Psoas muscle (tissue), 8 donors: Measurements from ENCODE around the gene ZSWIM9. TPM values are rescaled to one million over a fixed set of nuclear protein-coding genes. Genes with fewer than 3 reads are reported as not detected.

Experiments used
- ATAC-seq, 4 donors: fragments of 200-7000 bp; cut with Tn5 transposase; one replicate each; pipeline ENCODE4 v1.9.1; 2020; ENCODE audit warnings: moderate library complexity in 3 of 4, mild to moderate bottlenecking in 2 of 4
- DNase-seq, 2 donors: peaks; one replicate each; pipeline ENCODE4 v3.0.0-alpha.2; 2020
- H3K27ac ChIP-seq: fragments of 200-600 bp; one replicate; pipeline ENCODE4 v1.8.0; 2022
- H3K27me3 ChIP-seq, 3 donors: fragments of 200-600 bp in 1 of 3; one replicate each; pipeline versions ENCODE4 v1.6.1 to v1.8.0; 2013 to 2022; ENCODE audit warnings: low read length in 2 of 3, mild to moderate bottlenecking in 2 of 3, moderate library complexity in 1 of 3; ENCODE audit not compliant: insufficient read depth in 3 of 3
- H3K36me3 ChIP-seq, 2 donors: fragments of 200-600 bp in 1 of 2; one replicate each; pipeline versions ENCODE4 v1.6.1 to v1.8.0; 2013 to 2022; ENCODE audit warnings: low read depth in 1 of 2, mild to moderate bottlenecking in 1 of 2, moderate library complexity in 1 of 2; ENCODE audit not compliant: insufficient read depth in 1 of 2
- H3K4me1 ChIP-seq: fragments of 200-600 bp; one replicate; pipeline ENCODE4 v1.8.0; 2022
- H3K4me3 ChIP-seq: fragments of 200-600 bp; one replicate; pipeline ENCODE4 v1.8.0; 2022; ENCODE audit warnings: mild to moderate bottlenecking
- H3K9me3 ChIP-seq: fragments of 200-600 bp; one replicate; pipeline ENCODE4 v1.8.0; 2022
- WGBS, 3 donors: extraction: QIAGEN DNeasy Blood & Tissue Kit; methylation state at CpG; one replicate each; pipeline versions ENCODE4 v1.1.6 to v1.1.7; 2013; 5-methylcytosine and 5-hydroxymethylcytosine counted together
- intact Hi-C, 2 donors: fragments of 100-400 bp; cut with DNase I; formaldehyde crosslinking; loops; one replicate each; pipeline versions ENCODE4 v1.11.0 to v1.14.2; 2022
- polyA plus RNA-seq, 3 donors: library from polyadenylated mRNA; stranded (reverse); fragments of 200-250 nt; gene quantifications; one replicate each; pipeline ENCODE4 v1.2.3, GENCODE V29; 2013
- total RNA-seq, 4 donors: library from RNA; stranded (reverse); fragmentation: NEBNext Ultra II Directional in 2 of 4; extraction: Animal tissue kit (Norgen Biotek cat#: 25700) in 2 of 4; gene quantifications; one replicate each; pipeline versions ENCODE4 v1.2.1 to v1.2.4, GENCODE V29; 2021 to 2023
- TF ChIP-seq, protein P1 (sequence below): fragments of 200-600 bp; IDR thresholded peaks from one replicate; pipeline ENCODE4 v1.8.0; 2022; ENCODE audit warnings: antibody characterized with exemption
- donor health status: healthy with polysubstance abuse.
- donor health status: DM: no; HTN: no; CAD: no; lungs with moderate emphysema.
- donor health status: Bipolar disorder and iron deficiency.
- donor health status: healthy.
- donor health status: DM: yes; HTN: yes; CAD: no.
- donor health status: DM: no; HTN: no; CAD: no.
- donor health status: DM: no; HTN: no; CAD: no.
- donor health status: DM: yes; HTN: yes; CAD: no.

Gene ZSWIM9
- total and polyA plus RNA-seq, 7 donors, result 3.0 to 10.5 (median 5.2) TPM

DNA sequence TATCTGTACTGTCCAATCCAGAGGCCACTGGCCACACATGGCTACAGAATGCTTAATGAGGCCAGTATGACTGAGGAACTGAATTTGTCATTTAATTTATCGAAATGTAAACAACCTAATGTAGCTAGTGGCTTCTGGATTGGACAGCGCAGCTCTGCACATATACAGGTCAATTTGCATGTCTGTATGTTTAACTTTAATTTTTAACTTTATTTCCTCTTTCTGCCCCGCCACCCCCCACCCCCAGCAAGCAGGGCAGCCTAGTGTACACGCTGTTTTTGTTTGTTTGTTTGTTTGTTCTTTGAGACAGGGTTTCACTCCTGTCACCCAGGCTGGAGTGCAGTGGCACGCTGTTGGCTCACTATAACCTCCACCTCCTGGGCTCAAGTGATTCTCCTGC, 15.5 kb downstream of the ZSWIM9 start:
- WGBS, 3 donors, result 92 to 97% (median 95%) methylated on average over 5 of the region's 5 CpGs
- H3K4me1 ChIP-seq, result no peaks in the 10 kb centered on the region
- intact Hi-C loops, result no loop called here
- no peak for DNase-seq
- peaks cover 0 to 8% of the 10 kb centered on the region in 2 donors for H3K36me3 ChIP-seq
- ATAC-seq, result no peak
- no peaks in the 10 kb centered on the region for H3K27me3 ChIP-seq
- H3K9me3 ChIP-seq, result peaks cover 3% of the 10 kb centered on the region
- no peak overlapping the region for H3K4me3 ChIP-seq
- TF ChIP-seq, protein P1, sequence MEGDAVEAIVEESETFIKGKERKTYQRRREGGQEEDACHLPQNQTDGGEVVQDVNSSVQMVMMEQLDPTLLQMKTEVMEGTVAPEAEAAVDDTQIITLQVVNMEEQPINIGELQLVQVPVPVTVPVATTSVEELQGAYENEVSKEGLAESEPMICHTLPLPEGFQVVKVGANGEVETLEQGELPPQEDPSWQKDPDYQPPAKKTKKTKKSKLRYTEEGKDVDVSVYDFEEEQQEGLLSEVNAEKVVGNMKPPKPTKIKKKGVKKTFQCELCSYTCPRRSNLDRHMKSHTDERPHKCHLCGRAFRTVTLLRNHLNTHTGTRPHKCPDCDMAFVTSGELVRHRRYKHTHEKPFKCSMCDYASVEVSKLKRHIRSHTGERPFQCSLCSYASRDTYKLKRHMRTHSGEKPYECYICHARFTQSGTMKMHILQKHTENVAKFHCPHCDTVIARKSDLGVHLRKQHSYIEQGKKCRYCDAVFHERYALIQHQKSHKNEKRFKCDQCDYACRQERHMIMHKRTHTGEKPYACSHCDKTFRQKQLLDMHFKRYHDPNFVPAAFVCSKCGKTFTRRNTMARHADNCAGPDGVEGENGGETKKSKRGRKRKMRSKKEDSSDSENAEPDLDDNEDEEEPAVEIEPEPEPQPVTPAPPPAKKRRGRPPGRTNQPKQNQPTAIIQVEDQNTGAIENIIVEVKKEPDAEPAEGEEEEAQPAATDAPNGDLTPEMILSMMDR, result no peak
- H3K27ac ChIP-seq, result no peak overlapping the region

GRCh38 chr19:48186541-48186991, 16.1 kb downstream of the ZSWIM9 start:
- Histone ChIP-seq H3K4me1 (no peaks in the 10 kb centered on the region), H3K27ac (no peak overlapping the region), H3K4me3 (no peak overlapping the region), H3K9me3 (no peaks in the 10 kb centered on the region), H3K36me3 (peaks cover 0 to 8% of the 10 kb centered on the region in 2 donors), H3K27me3 (no peaks in the 10 kb centered on the region)
- TF ChIP-seq, protein P1, result no peak
- intact Hi-C loops, result no loop called here
- ATAC-seq (no peak), DNase-seq (no peak)
- WGBS, 3 donors, result 66 to 70% (median 67%) methylated on average over 8 of the region's 8 CpGs

- Histone ChIP-seq H3K27ac (no peak overlapping the region), H3K4me3 (no peak overlapping the region), H3K36me3 (no peaks in the 10 kb centered on the region), H3K27me3 (no peaks in the 10 kb centered on the region), H3K4me1 (no peaks in the 10 kb centered on the region), H3K9me3 (no peaks in the 10 kb centered on the region)
- TF ChIP-seq, protein P1, result no peak
- DNase-seq (no peak), ATAC-seq (peak in 2 of 4 donors; percentile 34 to 48)
- WGBS, 3 donors, result 64 to 69% (median 65%) methylated on average over 13 of the region's 13 CpGs
- intact Hi-C loops, result no loop called here
These were observed 19.9 kb downstream of the ZSWIM9 start for GRCh38 chr19:48190288-48190884.

DNA sequence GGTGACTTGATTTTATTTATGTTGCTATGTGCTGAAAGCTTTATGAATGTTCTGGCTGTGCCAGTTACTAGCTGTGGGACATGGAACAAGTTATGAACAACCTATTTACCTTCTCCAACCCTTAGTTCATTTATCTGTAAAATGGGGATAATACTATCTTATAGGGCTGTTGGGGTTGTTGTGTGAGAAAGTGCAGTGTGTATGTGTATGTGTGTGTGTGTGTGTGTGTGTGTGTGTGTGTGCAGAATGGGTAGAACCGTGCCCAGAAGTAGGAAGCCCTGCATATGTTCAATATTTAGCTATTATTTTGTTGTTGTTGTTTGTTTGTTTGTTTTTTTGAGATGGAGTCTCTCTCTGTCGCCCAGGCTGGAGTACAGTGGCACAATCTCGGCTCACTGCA, 20.4 kb downstream of the ZSWIM9 start:
- TF ChIP-seq, protein P1, result no peak
- intact Hi-C loops, result no loop called here
- 87 to 92% (median 92%) methylated on average over 3 of the region's 3 CpGs for WGBS, 3 donors

DNA sequence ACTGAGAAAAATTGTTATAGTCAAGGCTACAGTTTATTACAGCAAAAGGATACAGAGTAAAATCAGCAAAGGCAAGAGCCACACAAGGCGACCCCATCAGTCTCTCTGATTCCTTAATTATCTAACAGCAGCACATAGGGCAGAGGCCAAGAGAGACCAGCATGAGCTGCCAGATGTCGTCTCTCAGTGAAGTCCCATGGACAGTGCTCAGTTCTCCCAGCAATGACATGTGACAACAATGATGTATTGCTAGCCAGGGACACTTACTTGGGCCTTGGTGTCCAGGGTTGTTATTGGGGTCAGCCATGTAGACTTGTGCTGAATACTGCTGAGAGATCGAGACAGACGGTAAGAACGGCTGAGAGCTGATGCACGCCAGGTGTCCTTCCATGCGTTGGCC, 22.3 kb downstream of the ZSWIM9 start:
- 69 to 74% (median 69%) methylated on average over 7 of the region's 7 CpGs for WGBS, 3 donors
- intact Hi-C loops, result no loop called here
- Histone ChIP-seq H3K27ac (no peak overlapping the region), H3K9me3 (no peaks in the 10 kb centered on the region), H3K36me3 (no peaks in the 10 kb centered on the region), H3K4me3 (no peak overlapping the region), H3K4me1 (no peaks in the 10 kb centered on the region), H3K27me3 (peaks cover 0 to 2% (median 0%) of the 10 kb centered on the region in 3 donors)
- TF ChIP-seq, protein P1, result no peak
- DNase-seq (no peak), ATAC-seq (no peak)

More for the DNA sequence above, 20.4 kb downstream of the ZSWIM9 start:
- ATAC-seq, result no peak
- Histone ChIP-seq H3K27me3 (peaks cover 0 to 1% (median 0%) of the 10 kb centered on the region in 3 donors), H3K9me3 (no peaks in the 10 kb centered on the region), H3K4me3 (no peak overlapping the region), H3K27ac (no peak overlapping the region), H3K36me3 (no peaks in the 10 kb centered on the region), H3K4me1 (no peaks in the 10 kb centered on the region)
- DNase-seq, result no peak
